Measurements from ENCODE around the gene MAML3.
A peak's percentile ranks its signal among the peaks of the same experiment; 100 is the strongest.

The MAML3 gene

GRCh38 chr4:140149846-140150635 is 3.9 kb downstream of the MAML3 start:
- CTCF ChIA-PET = interaction anchor here (1.3 to 1.5 kb wide), 3 partner anchors 99 to 493 kb away, joined by 4 to 6 read pairs (median 5); no protein-coding TSS in a partner anchor
- TF ChIP-seq CTCF (IDR thresholded peaks at IDR 0.05; ENCODE audit: insufficient read depth, low read length, missing control alignments) = no peak
- no peak for DNase-seq (ENCODE audit: low read depth, low spot score)
- peak overlapping the region; percentile 79 for H3K4me3 ChIP-seq (ENCODE audit: low read depth, low read length)
- POLR2A ChIA-PET = interaction anchor here (0.7 to 3.4 kb wide), 2 partner anchors 95 to 102 kb away, joined by 3 to 10 read pairs; no protein-coding TSS in a partner anchor

- DNase-seq (ENCODE audit: low read depth, low spot score) = no peak
- no peak for TF ChIP-seq CTCF (IDR thresholded peaks at IDR 0.05; ENCODE audit: insufficient read depth, low read length, missing control alignments)
- no peak overlapping the region for H3K4me3 ChIP-seq (ENCODE audit: low read depth, low read length)
- POLR2A ChIA-PET = no interaction called here
- CTCF ChIA-PET = interaction anchor here (1.1 to 1.3 kb wide), 2 partner anchors 108 to 110 kb away, joined by 3 to 5 read pairs; no protein-coding TSS in a partner anchor
Observed at GRCh38 chr4:140144050-140144449, 9.9 kb downstream of the MAML3 start.

GRCh38 chr4:140141210-140141835 is 12.7 kb downstream of the MAML3 start:
- ChIA-PET POLR2A (no interaction called here), CTCF (interaction anchor here (1.6 kb wide), 1 partner anchor 10 kb away, joined by 3 read pairs; no protein-coding TSS in a partner anchor)
- TF ChIP-seq CTCF (IDR thresholded peaks at IDR 0.05; ENCODE audit: insufficient read depth, low read length, missing control alignments) = no peak
- no peak for DNase-seq (ENCODE audit: low read depth, low spot score)
- no peak overlapping the region for H3K4me3 ChIP-seq (ENCODE audit: low read depth, low read length)

- no peak overlapping the region for H3K4me3 ChIP-seq (ENCODE audit: low read depth, low read length)
- TF ChIP-seq CTCF (IDR thresholded peaks at IDR 0.05; ENCODE audit: insufficient read depth, low read length, missing control alignments) = no peak
- DNase-seq (ENCODE audit: low read depth, low spot score) = no peak
- POLR2A ChIA-PET = no interaction called here
- CTCF ChIA-PET = interaction anchor here (1.6 kb wide), 1 partner anchor 9 kb away, joined by 3 read pairs; no protein-coding TSS in a partner anchor
Observed at GRCh38 chr4:140140566-140140965, 13.4 kb downstream of the MAML3 start.

GRCh38 chr4:140138428-140138827 is 15.6 kb downstream of the MAML3 start:
- H3K4me3 ChIP-seq (ENCODE audit: low read depth, low read length) = no peak overlapping the region
- DNase-seq (ENCODE audit: low read depth, low spot score) = no peak
- TF ChIP-seq CTCF (IDR thresholded peaks at IDR 0.05; ENCODE audit: insufficient read depth, low read length, missing control alignments) = no peak
- CTCF ChIA-PET = no interaction called here
- POLR2A ChIA-PET = no interaction called here

GRCh38 chr4:140137671-140138070 is 16.3 kb downstream of the MAML3 start:
- DNase-seq (ENCODE audit: low read depth, low spot score) = no peak
- ChIA-PET CTCF (interaction anchor here (1.5 kb wide), 1 partner anchor 13 kb away, joined by 3 read pairs; no protein-coding TSS in a partner anchor), POLR2A (no interaction called here)
- TF ChIP-seq CTCF (IDR thresholded peaks at IDR 0.05; ENCODE audit: insufficient read depth, low read length, missing control alignments) = no peak
- H3K4me3 ChIP-seq (ENCODE audit: low read depth, low read length) = no peak overlapping the region

All from AG04449 (cell line).